H1 (cell line): ENCODE measurements around the gene TTC3.

Source experiments
- BRCA1 ChIP-seq: IDR thresholded peaks from 2 replicates; pipeline ENCODE4 v1.6.1; 2012; ENCODE audit warnings: low read depth, low read length, improper control_type of control experiment
- HDAC6 ChIP-seq: IDR thresholded peaks from one replicate; pipeline ENCODE4 v1.7.1; 2012; ENCODE audit warnings: low read depth, mild to moderate bottlenecking, inconsistent platforms, low read length, moderate library complexity
- RAD21 ChIP-seq, 2 experiments: IDR thresholded peaks in 1 of 2; conservative IDR thresholded peaks in 1 of 2; 2 replicates each; pipeline ENCODE4 v1.6.1; 2011; ENCODE audit warnings: low read depth in 2 of 2, low read length in 2 of 2, improper control_type of control experiment in 1 of 2, inconsistent platforms in 1 of 2, mild to moderate bottlenecking in 1 of 2, moderate library complexity in 1 of 2
- RNF2 ChIP-seq: fragments of 200-900, 300-1000 bp; sonication (generic); IDR thresholded peaks from 2 replicates; pipeline ENCODE4 v1.7.1; 2016; ENCODE audit warnings: borderline replicate concordance, low read depth, mild to moderate bottlenecking, antibody characterized with exemption, low read length; ENCODE audit not compliant: poor library complexity, severe bottlenecking; ENCODE audit errors: missing control alignments
- SIX5 ChIP-seq: IDR thresholded peaks from 2 replicates; pipeline ENCODE4 v1.6.1; 2011; ENCODE audit warnings: mild to moderate bottlenecking, low read depth, low read length
- SP1 ChIP-seq: IDR thresholded peaks from 2 replicates; pipeline ENCODE4 v1.6.1; 2011; ENCODE audit warnings: low read depth, low read length
- TBP ChIP-seq: IDR thresholded peaks from 2 replicates; pipeline ENCODE4 v1.6.1; 2011; ENCODE audit warnings: low read depth, low read length, improper control_type of control experiment
- USF2 ChIP-seq: IDR thresholded peaks from 2 replicates; pipeline ENCODE4 v1.6.1; 2011; ENCODE audit warnings: low read length, improper control_type of control experiment
- TF ChIP-seq, protein P1 (sequence below), 3 experiments: IDR thresholded peaks; 1 replicate in 2 of 3; 2 replicates in 1 of 3; pipeline versions ENCODE4 v1.5.1 to v1.6.1; 2011; ENCODE audit warnings: low read length in 3 of 3, mild to moderate bottlenecking in 3 of 3, inconsistent platforms in 2 of 3, low read depth in 1 of 3, moderate library complexity in 1 of 3; ENCODE audit not compliant: insufficient read depth in 1 of 3; ENCODE audit errors: control extremely low read depth in 1 of 3

- TF ChIP-seq BRCA1 (no peak), USF2 (no peak), HDAC6 (no peak), SIX5 (no peak), RAD21 (IDR thresholded peaks at IDR 0.05 in 1 of 2, conservative IDR thresholded peaks at IDR 0.05 in 1 of 2; ENCODE audit: low read depth in 2 of 2, low read length in 2 of 2) (no peak), RNF2 (no peak), SP1 (no peak), TBP (no peak)
- TF ChIP-seq, protein P1, sequence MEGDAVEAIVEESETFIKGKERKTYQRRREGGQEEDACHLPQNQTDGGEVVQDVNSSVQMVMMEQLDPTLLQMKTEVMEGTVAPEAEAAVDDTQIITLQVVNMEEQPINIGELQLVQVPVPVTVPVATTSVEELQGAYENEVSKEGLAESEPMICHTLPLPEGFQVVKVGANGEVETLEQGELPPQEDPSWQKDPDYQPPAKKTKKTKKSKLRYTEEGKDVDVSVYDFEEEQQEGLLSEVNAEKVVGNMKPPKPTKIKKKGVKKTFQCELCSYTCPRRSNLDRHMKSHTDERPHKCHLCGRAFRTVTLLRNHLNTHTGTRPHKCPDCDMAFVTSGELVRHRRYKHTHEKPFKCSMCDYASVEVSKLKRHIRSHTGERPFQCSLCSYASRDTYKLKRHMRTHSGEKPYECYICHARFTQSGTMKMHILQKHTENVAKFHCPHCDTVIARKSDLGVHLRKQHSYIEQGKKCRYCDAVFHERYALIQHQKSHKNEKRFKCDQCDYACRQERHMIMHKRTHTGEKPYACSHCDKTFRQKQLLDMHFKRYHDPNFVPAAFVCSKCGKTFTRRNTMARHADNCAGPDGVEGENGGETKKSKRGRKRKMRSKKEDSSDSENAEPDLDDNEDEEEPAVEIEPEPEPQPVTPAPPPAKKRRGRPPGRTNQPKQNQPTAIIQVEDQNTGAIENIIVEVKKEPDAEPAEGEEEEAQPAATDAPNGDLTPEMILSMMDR (IDR thresholded peaks at IDR 0.05; ENCODE audit: control extremely low read depth in 1 of 3, insufficient read depth in 1 of 3, low read depth in 1 of 3, low read length in 3 of 3): no peak
These were observed 122.0 kb downstream of the TTC3 start for GRCh38 chr21:37195059-37195458.
